ENCODE results near the gene STX5. TPM values are rescaled to one million over a fixed set of nuclear protein-coding genes. Genes with fewer than 3 reads are reported as not detected.

The STX5 gene
- polyA plus RNA-seq, 3 donors: 36.4 to 39.6 (median 38.5) TPM

GRCh38 chr11:62794201-62794775 lies 37.6 kb downstream of the STX5 start:
- Mint-ChIP-seq H3K4me1 (peaks cover 30% of the 10 kb centered on the region), H3K4me3 (no peak overlapping the region), H3K27me3 (ENCODE audit: low read depth in 3 of 3) (peaks cover 0 to 1% (median 0%) of the 10 kb centered on the region in 3 donors), H3K27ac (peak overlapping the region in 2 of 7 donors; percentile 61 to 63), H3K36me3 (peaks cover 75 to 85% of the 10 kb centered on the region in 2 donors), H3K9me3 (no peaks in the 10 kb centered on the region)
- intact Hi-C loops (cut with micrococcal nuclease): no loop called here
- Histone ChIP-seq H3K36me3 (replicated peaks in 1 of 2; ENCODE audit: control insufficient read depth in 1 of 2, insufficient read depth in 2 of 2, low read length in 2 of 2) (peaks cover 82 to 88% of the 10 kb centered on the region in 2 donors), H3K4me2 (replicated peaks; ENCODE audit: extremely low read depth, low read length, poor library complexity, severe bottlenecking) (no peak overlapping the region), H3K27ac (ENCODE audit: low read depth in 1 of 2, low read length in 2 of 2) (peak overlapping the region in 1 of 2 donors; percentile 36), H4K20me1 (ENCODE audit: insufficient read depth, low read length) (peaks cover 73% of the 10 kb centered on the region), H3K27me3 (ENCODE audit: control insufficient read depth in 2 of 2, insufficient read depth in 2 of 2, low read length in 2 of 2) (no peaks in the 10 kb centered on the region), H3K4me3 (replicated peaks in 1 of 3; ENCODE audit: low read depth in 2 of 3, low read length in 3 of 3) (no peak overlapping the region), H3K79me2 (ENCODE audit: insufficient read depth, low read length) (peaks cover 77% of the 10 kb centered on the region), H2AFZ (ENCODE audit: insufficient read depth, low read depth, low read length, poor library complexity, severe bottlenecking) (no peak overlapping the region), H3K4me1 (ENCODE audit: control insufficient read depth in 1 of 2, insufficient read depth in 2 of 2, low read length in 2 of 2) (peaks cover 23 to 38% of the 10 kb centered on the region in 2 donors), H3K9me3 (replicated peaks in 1 of 2; ENCODE audit: control insufficient read depth in 1 of 2, insufficient read depth in 1 of 2, low read length in 2 of 2) (no peaks in the 10 kb centered on the region), H3K9ac (ENCODE audit: insufficient read depth, low read length, poor library complexity, severe bottlenecking) (no peak overlapping the region)
- WGBS (ENCODE audit: insufficient coverage): 83% methylated on average over 2 of the region's 8 CpGs
- TF ChIP-seq, protein P1, sequence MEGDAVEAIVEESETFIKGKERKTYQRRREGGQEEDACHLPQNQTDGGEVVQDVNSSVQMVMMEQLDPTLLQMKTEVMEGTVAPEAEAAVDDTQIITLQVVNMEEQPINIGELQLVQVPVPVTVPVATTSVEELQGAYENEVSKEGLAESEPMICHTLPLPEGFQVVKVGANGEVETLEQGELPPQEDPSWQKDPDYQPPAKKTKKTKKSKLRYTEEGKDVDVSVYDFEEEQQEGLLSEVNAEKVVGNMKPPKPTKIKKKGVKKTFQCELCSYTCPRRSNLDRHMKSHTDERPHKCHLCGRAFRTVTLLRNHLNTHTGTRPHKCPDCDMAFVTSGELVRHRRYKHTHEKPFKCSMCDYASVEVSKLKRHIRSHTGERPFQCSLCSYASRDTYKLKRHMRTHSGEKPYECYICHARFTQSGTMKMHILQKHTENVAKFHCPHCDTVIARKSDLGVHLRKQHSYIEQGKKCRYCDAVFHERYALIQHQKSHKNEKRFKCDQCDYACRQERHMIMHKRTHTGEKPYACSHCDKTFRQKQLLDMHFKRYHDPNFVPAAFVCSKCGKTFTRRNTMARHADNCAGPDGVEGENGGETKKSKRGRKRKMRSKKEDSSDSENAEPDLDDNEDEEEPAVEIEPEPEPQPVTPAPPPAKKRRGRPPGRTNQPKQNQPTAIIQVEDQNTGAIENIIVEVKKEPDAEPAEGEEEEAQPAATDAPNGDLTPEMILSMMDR (IDR thresholded peaks at IDR 0.05): no peak
- peak in 1 of 3 donors; percentile 1 for DNase-seq

DNA sequence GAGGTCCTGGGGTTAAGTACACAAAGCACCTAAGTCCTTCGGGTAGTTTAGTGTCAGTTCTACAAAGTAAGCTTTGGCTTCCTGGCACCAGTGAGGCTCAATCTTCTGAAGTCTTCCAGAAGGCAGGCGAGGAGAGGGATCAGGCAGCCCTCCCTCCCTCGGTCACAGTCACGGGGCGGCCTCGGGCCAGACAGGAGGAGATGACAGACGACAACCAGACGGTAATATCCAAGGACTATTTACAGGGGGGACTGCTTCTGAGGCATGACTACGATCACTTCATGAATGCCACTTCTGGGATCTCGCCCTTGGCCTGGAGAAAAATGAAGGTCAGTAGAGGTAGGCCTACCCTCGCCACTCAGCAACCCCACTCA lies 39.7 kb downstream of the STX5 start:
- peaks cover 67 to 74% of the 10 kb centered on the region in 2 donors for H3K36me3 ChIP-seq (replicated peaks in 1 of 2; ENCODE audit: control insufficient read depth in 1 of 2, insufficient read depth in 2 of 2, low read length in 2 of 2)
- no peaks in the 10 kb centered on the region for H3K27me3 Mint-ChIP-seq (ENCODE audit: low read depth in 3 of 3)
- H3K9ac ChIP-seq (ENCODE audit: insufficient read depth, low read length, poor library complexity, severe bottlenecking): peak overlapping the region; percentile 76
- no peaks in the 10 kb centered on the region for H3K9me3 ChIP-seq (replicated peaks in 1 of 2; ENCODE audit: control insufficient read depth in 1 of 2, insufficient read depth in 1 of 2, low read length in 2 of 2)
- peaks cover 57% of the 10 kb centered on the region for H4K20me1 ChIP-seq (ENCODE audit: insufficient read depth, low read length)
- DNase-seq: peak in 1 of 3 donors; percentile 20
- peak overlapping the region; percentile 82 to 95 (median 92) for H3K27ac Mint-ChIP-seq
- 8% methylated on average over 7 of the region's 11 CpGs for WGBS (ENCODE audit: insufficient coverage)
- H3K27ac ChIP-seq (ENCODE audit: low read depth in 1 of 2, low read length in 2 of 2): peak overlapping the region; percentile 32 to 77
- intact Hi-C loops (cut with micrococcal nuclease): no loop called here
- no peak overlapping the region for H2AFZ ChIP-seq (ENCODE audit: insufficient read depth, low read depth, low read length, poor library complexity, severe bottlenecking)
- H3K79me2 ChIP-seq (ENCODE audit: insufficient read depth, low read length): peaks cover 84% of the 10 kb centered on the region
- H3K4me3 ChIP-seq (replicated peaks in 1 of 3; ENCODE audit: low read depth in 2 of 3, low read length in 3 of 3): peak overlapping the region in 1 of 3 experiments; percentile 84
- peak overlapping the region; percentile 78 for H3K4me2 ChIP-seq (replicated peaks; ENCODE audit: extremely low read depth, low read length, poor library complexity, severe bottlenecking)
- H3K9me3 Mint-ChIP-seq: no peaks in the 10 kb centered on the region
- peaks cover 59 to 69% of the 10 kb centered on the region in 2 donors for H3K36me3 Mint-ChIP-seq
- TF ChIP-seq, protein P1 (IDR thresholded peaks at IDR 0.05): no peak
- H3K4me1 Mint-ChIP-seq: peaks cover 43% of the 10 kb centered on the region
- no peaks in the 10 kb centered on the region for H3K27me3 ChIP-seq (ENCODE audit: control insufficient read depth in 2 of 2, insufficient read depth in 2 of 2, low read length in 2 of 2)
- H3K4me1 ChIP-seq (ENCODE audit: control insufficient read depth in 1 of 2, insufficient read depth in 2 of 2, low read length in 2 of 2): peaks cover 27 to 57% of the 10 kb centered on the region in 2 donors
- H3K4me3 Mint-ChIP-seq: peak overlapping the region; percentile 83 to 89

Data from CD14-positive monocyte (primary cell).